Activated T-helper 17 cell treated with anti-CD3 and anti-CD28 coated beads, Interleukin-2, amount 50 U/mL, for 72 hours (primary cell): Measurements from ENCODE around the gene AXL. TPM values are rescaled to one million over a fixed set of nuclear protein-coding genes. Genes with fewer than 3 reads are reported as not detected.

Experiments used
- ATAC-seq: fragments of 150-1000 bp; cut with Tn5 transposase; replicated peaks from 2 replicates; pipeline ENCODE4 v1.10.0; 2021; ENCODE audit warnings: mild to moderate bottlenecking, moderate library complexity
- H3K27ac Mint-ChIP-seq: one replicate; pipeline ENCODE4 v1.8.0; 2022; ENCODE audit warnings: mixed read lengths
- H3K27me3 Mint-ChIP-seq: one replicate; pipeline ENCODE4 v1.8.0; 2022; ENCODE audit warnings: mixed read lengths
- H3K36me3 Mint-ChIP-seq: one replicate; pipeline ENCODE4 v1.8.0; 2022; ENCODE audit warnings: low read depth, mild to moderate bottlenecking, mixed read lengths
- H3K4me1 Mint-ChIP-seq: one replicate; pipeline ENCODE4 v1.8.0; 2022; ENCODE audit warnings: mixed read lengths
- H3K4me3 Mint-ChIP-seq: one replicate; pipeline ENCODE4 v1.8.0; 2022; ENCODE audit warnings: mild to moderate bottlenecking, mixed read lengths
- H3K9me3 Mint-ChIP-seq: one replicate; pipeline ENCODE4 v1.8.0; 2022; ENCODE audit warnings: mixed read lengths
- total RNA-seq, 2 donors: library from RNA; stranded (reverse); gene quantifications; one replicate each; pipeline ENCODE4 v1.2.3, GENCODE V29; 2022

AXL gene
- total RNA-seq, 2 donors from 2014 or later, result 0.04 to 2.3 TPM

DNA sequence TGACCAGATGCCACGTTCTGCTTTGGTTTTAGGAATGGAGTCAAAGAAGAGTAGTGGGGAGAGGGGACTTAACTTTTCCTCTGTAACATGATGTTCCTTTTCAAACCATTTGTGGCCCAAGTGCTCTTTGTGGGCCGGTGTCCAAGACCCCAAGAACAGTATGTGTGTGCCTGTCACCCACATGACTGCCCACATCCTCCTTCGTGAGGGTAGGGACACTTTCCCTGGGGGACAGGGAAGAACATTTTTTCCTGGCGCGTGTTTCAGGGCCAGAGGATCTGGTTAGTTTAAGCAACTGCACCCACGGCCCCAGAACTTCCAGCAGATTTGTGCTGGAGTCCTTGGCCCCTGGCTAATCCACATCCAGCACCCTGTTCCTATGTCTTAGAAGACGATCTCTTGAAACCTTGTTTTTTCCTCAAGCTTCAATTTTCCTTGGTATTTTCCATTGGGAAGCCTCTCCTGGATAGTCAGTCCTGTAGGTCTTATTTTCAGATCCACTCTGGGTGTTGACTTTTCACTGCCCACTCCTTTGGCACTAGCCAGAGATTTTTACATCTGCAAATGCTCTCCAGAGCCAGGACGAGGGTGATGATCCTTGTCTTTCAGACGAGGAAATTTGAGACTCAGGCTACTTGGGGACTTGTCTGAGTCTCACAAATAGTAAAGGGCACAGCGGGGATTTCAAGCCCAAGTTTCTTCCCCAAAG, 80.2 kb downstream of the AXL start:
- H3K9me3 Mint-ChIP-seq, result no peaks in the 10 kb centered on the region
- ATAC-seq, result no peak
- H3K36me3 Mint-ChIP-seq, result peaks cover 100% of the 10 kb centered on the region
- peaks cover 73% of the 10 kb centered on the region for H3K4me1 Mint-ChIP-seq
- no peaks in the 10 kb centered on the region for H3K27me3 Mint-ChIP-seq
- H3K27ac Mint-ChIP-seq, result peak overlapping the region; percentile 97
- H3K4me3 Mint-ChIP-seq, result peak overlapping the region; percentile 65

DNA sequence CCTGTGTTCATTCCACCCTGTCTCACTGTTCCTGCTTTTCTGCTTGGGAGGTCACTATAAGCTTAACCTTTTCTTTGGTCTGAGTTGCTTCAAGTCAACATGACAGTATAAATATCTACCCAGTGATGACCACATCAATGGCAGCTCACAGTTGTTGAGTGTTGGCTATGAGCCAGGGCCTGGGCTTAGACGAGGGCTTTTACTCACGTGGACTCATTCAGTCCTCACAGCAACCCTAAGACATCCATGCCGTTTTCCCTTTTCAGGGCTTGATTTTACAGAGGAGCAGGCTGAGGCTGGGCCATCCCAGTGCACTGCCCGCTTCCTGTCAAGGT, 80.7 kb downstream of the AXL start:
- no peaks in the 10 kb centered on the region for H3K27me3 Mint-ChIP-seq
- H3K36me3 Mint-ChIP-seq, result peaks cover 100% of the 10 kb centered on the region
- no peaks in the 10 kb centered on the region for H3K9me3 Mint-ChIP-seq
- H3K27ac Mint-ChIP-seq, result peak overlapping the region; percentile 97
- peaks cover 72% of the 10 kb centered on the region for H3K4me1 Mint-ChIP-seq
- H3K4me3 Mint-ChIP-seq, result peak overlapping the region; percentile 65
- no peak for ATAC-seq

GRCh38 chr19:41300555-41300954, 81.5 kb downstream of the AXL start:
- Mint-ChIP-seq H3K27me3 (no peaks in the 10 kb centered on the region), H3K9me3 (no peaks in the 10 kb centered on the region), H3K4me1 (peaks cover 71% of the 10 kb centered on the region), H3K36me3 (peaks cover 100% of the 10 kb centered on the region), H3K27ac (peak overlapping the region; percentile 97), H3K4me3 (peak overlapping the region; percentile 26)
- no peak for ATAC-seq

DNA sequence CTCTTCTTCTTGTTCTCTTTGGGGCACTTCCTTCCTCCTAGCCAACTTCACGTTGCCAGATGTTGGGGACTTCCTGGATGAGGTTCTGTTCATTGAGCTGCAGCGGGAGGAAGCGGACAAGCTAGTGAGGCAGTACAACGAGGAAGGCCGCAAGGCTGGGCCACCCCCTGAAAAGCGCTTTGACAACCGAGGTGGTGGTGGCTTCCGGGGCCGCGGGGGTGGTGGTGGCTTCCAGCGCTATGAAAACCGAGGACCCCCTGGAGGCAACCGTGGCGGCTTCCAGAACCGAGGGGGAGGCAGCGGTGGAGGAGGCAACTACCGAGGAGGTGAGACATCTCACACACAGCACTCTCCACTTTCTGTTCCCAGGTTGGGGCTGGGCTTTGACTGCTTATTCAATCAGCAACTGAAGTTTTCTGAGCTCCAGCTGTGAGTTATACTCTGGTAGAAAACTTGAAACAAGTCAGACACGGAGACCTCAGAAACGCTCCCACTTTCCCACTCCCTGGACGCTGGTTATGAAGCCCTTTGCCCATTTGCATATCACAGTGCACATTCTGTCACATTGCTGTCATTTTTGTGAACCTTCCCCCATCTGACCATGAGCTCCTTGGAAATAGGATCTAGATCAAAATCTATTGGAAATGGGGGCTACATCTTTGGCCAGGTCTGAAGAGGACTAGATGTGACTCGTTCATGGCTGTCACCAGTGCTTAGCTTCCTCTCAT, 83.8 kb downstream of the AXL start:
- Mint-ChIP-seq H3K9me3 (no peaks in the 10 kb centered on the region), H3K4me1 (peaks cover 62% of the 10 kb centered on the region), H3K4me3 (peak overlapping the region; percentile 66), H3K36me3 (peaks cover 100% of the 10 kb centered on the region), H3K27ac (peak overlapping the region; percentile 97), H3K27me3 (no peaks in the 10 kb centered on the region)
- ATAC-seq, result peak; percentile 86

DNA sequence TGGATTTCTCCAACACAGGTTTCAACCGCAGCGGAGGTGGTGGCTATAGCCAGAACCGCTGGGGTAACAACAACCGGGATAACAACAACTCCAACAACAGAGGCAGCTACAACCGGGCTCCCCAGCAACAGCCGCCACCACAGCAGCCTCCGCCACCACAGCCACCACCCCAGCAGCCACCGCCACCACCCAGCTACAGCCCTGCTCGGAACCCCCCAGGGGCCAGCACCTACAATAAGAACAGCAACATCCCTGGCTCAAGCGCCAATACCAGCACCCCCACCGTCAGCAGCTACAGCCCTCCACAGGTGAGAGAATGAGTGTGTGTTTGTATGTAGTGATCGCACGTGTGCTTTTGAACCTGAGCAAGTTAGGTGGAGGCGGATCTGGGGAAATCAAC, 84.9 kb downstream of the AXL start:
- peaks cover 66% of the 10 kb centered on the region for H3K4me1 Mint-ChIP-seq
- peak overlapping the region; percentile 74 for H3K27ac Mint-ChIP-seq
- no peak for ATAC-seq
- no peaks in the 10 kb centered on the region for H3K27me3 Mint-ChIP-seq
- peaks cover 100% of the 10 kb centered on the region for H3K36me3 Mint-ChIP-seq
- H3K9me3 Mint-ChIP-seq, result no peaks in the 10 kb centered on the region
- peak overlapping the region; percentile 66 for H3K4me3 Mint-ChIP-seq

- peak overlapping the region; percentile 66 for H3K4me3 Mint-ChIP-seq
- H3K36me3 Mint-ChIP-seq, result peaks cover 100% of the 10 kb centered on the region
Observed at GRCh38 chr19:41304706-41305483, 85.9 kb downstream of the AXL start.

DNA sequence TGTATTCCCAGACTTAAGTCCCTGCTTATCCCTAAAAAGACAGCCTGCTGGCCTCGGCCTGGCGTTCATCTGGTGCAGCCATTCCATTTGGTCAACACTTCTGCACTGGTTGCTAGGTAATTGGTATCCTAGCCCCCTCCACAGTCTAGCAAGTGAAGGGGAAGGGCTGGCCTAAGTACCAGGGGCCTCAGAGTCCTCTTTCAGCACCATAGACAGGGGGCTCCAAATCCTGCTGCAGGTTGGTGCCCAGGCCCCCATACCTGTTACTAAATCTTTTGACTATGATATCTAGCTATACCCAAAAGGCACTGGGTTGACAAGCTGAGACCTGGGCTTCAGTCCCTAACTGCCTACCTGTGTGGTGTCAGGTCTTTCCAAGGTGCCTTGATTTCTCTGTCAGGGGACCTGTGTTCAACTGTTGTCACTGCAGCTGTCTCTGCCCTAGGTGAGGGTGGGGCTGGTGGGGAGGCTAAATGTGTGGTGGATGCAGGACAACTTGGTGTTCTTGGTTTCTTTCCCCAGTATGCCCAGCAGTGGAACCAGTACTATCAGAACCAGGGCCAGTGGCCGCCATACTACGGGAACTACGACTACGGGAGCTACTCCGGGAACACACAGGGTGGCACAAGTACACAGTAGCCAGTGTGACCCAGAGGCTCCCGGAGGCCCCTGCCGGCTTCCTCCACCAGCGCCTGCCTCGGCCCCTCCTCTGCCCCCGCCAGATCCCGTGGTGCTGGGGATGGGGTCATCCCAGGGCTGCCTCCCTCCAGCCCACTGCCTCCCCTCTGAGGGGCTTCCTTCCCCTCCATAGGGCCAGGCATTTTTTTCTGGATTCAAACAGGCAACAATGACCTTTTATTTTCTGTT, 87.1 kb downstream of the AXL start:
- H3K4me3 Mint-ChIP-seq, result peak overlapping the region; percentile 97
- no peak for ATAC-seq
- peak overlapping the region; percentile 99 for H3K27ac Mint-ChIP-seq
- peaks cover 61% of the 10 kb centered on the region for H3K4me1 Mint-ChIP-seq
- no peaks in the 10 kb centered on the region for H3K9me3 Mint-ChIP-seq
- peaks cover 100% of the 10 kb centered on the region for H3K36me3 Mint-ChIP-seq
- no peaks in the 10 kb centered on the region for H3K27me3 Mint-ChIP-seq

More at GRCh38 chr19:41304706-41305483, 85.9 kb downstream of the AXL start:
- Mint-ChIP-seq H3K27me3 (no peaks in the 10 kb centered on the region), H3K4me1 (peaks cover 63% of the 10 kb centered on the region), H3K27ac (peak overlapping the region; percentile 74), H3K9me3 (no peaks in the 10 kb centered on the region)
- no peak for ATAC-seq

DNA sequence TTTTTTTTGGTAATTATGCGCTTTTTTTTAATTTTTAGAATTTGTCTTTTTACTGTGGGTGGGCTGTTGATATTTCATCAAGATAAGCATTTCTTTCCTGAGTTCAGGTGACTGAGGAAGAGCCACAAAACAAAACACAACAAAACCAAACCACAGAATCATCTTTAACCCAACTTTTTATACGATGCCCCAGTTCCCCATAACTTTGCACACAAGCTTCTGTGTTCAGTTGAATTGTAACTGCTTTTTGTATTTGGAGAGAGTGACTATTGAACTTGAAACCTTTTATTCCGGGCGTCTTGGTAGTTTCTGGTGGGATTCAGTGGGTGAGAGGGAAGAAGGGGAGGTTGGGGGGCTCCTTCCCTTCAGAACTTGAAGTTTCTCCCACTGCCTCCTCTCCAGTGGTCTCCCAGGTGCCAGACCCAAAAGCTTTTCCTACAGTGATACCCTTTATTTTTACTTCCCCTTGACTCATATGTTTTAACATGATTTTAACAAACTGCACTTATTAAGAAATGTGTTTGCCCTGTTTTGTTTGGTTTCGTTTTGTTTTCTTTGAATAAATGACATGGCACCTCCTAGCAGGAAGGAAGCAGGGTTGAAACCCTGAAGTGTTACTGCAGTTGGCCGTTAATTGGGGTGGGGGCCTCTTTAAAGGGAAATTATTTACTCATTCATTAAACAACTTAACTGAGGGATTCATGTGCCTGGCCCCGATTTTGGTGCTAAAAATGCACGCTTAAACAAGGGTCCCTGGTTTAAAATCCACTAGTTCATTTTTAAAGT, 88.3 kb downstream of the AXL start:
- no peak for ATAC-seq
- H3K4me1 Mint-ChIP-seq, result peaks cover 57% of the 10 kb centered on the region
- H3K36me3 Mint-ChIP-seq, result peaks cover 100% of the 10 kb centered on the region
- no peaks in the 10 kb centered on the region for H3K27me3 Mint-ChIP-seq
- peak overlapping the region; percentile 97 for H3K4me3 Mint-ChIP-seq
- H3K9me3 Mint-ChIP-seq, result no peaks in the 10 kb centered on the region
- peak overlapping the region; percentile 99 for H3K27ac Mint-ChIP-seq

DNA sequence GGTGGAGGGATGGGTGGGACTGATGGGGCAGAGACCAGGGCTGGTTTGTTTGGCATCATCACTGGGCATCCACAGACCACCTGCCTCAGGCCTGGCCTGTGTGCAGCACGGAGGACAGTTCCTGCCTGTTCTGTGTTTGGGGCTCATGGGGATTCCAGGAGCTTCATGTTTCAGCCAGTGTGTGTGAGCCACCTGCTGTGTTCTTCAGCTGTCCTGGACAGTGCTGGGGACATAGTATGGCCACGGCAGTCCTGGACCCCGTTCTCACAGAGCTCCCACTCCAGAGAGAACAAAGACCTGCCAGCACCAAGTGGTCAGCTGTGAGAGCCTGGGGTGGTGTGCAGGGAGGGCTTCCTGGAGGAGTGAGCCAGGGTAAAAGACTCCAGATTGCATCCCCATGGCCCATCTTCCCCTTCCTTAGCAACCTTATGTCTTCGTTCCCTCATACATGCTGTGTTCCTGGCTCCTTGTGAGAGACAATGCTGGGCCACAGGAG, 89.0 kb downstream of the AXL start:
- H3K4me1 Mint-ChIP-seq, result peaks cover 53% of the 10 kb centered on the region
- peak overlapping the region; percentile 99 for H3K27ac Mint-ChIP-seq
- H3K27me3 Mint-ChIP-seq, result no peaks in the 10 kb centered on the region
- H3K36me3 Mint-ChIP-seq, result peaks cover 100% of the 10 kb centered on the region
- peak; percentile 13 for ATAC-seq
- no peaks in the 10 kb centered on the region for H3K9me3 Mint-ChIP-seq
- peak overlapping the region; percentile 97 for H3K4me3 Mint-ChIP-seq

DNA sequence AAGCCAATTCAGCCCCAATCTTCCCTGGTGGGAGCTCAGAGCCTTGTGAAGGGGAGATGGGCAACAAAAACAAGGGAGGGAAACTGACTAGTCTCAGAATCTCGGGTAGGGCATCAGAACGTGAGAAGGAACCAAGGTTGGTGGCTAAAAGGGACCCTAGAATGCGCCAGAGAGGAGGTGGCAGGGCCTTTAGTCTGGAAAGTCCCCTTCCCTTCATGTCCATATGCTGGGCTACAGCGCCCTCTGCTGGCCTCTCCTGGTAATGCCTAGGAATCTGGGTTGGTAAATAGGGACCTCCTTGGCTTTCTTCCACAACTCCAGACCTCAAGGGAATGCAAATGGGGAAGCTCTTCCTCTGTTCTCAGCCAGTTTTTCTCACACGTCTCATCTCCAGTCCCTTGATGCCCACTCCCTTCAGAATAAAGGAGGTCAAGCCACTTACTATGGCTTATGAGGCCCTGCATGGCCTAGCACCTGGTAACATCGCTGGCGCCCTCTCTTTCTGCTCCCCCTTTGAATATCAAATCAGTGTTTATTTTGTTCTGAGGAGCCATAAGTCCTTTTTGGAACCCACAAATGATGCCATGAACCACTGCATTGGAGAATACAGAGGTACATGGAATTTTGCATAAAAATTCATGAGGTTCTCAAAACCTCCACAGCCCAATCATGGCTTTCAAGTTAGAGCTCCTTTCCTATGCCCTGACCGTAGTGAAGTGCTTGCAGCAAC, 89.6 kb downstream of the AXL start:
- peak overlapping the region; percentile 97 for H3K4me3 Mint-ChIP-seq
- peaks cover 100% of the 10 kb centered on the region for H3K36me3 Mint-ChIP-seq
- peak overlapping the region; percentile 99 for H3K27ac Mint-ChIP-seq
- H3K27me3 Mint-ChIP-seq, result no peaks in the 10 kb centered on the region
- peaks cover 59% of the 10 kb centered on the region for H3K4me1 Mint-ChIP-seq
- ATAC-seq, result peak; percentile 60
- no peaks in the 10 kb centered on the region for H3K9me3 Mint-ChIP-seq

DNA sequence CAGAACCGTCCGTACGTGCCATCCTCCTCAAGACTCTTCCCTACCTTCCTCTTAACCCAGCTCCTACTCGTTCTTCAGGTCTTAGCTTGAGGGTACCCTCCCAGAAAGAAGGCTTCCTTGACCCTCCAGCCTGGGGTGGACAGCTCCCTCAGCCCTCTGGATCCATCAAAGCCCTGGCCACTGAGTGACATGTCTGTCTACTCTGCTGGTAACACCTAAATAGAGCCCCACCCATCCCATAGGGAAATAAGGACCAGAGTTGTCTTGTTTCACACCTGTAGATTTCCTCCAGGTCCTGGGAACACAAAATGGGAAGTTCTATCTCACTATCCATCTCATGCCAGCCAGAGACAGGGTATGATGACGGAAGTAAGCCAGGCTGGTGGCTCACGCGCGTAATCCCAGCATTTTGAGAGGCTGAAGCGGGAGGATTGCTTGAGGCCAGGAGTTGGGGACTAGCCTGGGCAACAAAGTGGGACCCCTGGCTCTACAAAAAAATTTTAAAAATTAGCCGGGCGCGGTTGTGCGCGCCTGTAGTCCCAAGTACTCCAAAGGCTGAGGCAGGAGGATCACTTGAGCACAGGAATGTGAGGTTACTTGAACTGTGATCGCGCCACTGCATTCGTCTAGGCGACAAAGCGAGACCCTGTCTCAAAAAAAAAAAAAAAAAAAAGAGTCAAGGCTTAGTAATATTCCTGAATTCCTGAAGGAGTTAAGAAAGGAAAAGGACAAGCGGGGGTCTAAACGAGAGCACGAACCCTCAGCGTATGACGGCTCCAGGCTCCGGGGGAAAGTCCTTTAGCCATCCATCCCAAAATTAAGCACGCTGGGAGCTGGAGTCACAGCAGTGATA, 90.4 kb downstream of the AXL start:
- no peaks in the 10 kb centered on the region for H3K27me3 Mint-ChIP-seq
- H3K4me3 Mint-ChIP-seq, result peak overlapping the region; percentile 97
- peaks cover 100% of the 10 kb centered on the region for H3K36me3 Mint-ChIP-seq
- no peaks in the 10 kb centered on the region for H3K9me3 Mint-ChIP-seq
- H3K4me1 Mint-ChIP-seq, result peaks cover 57% of the 10 kb centered on the region
- peak overlapping the region; percentile 99 for H3K27ac Mint-ChIP-seq
- ATAC-seq, result peak; percentile 14
